IPS-NIHi7 (cell line): ENCODE measurements around the gene AP2B1.

Source experiments
- DNase-seq: peaks from one replicate; pipeline ENCODE4 v3.0.0; 2012; ENCODE audit warnings: mixed read lengths; ENCODE audit errors: extremely low spot score

Gene AP2B1

GRCh38 chr17:35730400-35731005 is 143.4 kb downstream of the AP2B1 start:
- no peak for DNase-seq

GRCh38 chr17:35731239-35731916 is 144.3 kb downstream of the AP2B1 start, which contains the start of gene RASL10B:
Gene RASL10B, plus strand, starts transcription at chr17:35731639. Its CDS starts 3,546 bp downstream, at chr17:35735185.
- peak; percentile 87 for DNase-seq

DNA sequence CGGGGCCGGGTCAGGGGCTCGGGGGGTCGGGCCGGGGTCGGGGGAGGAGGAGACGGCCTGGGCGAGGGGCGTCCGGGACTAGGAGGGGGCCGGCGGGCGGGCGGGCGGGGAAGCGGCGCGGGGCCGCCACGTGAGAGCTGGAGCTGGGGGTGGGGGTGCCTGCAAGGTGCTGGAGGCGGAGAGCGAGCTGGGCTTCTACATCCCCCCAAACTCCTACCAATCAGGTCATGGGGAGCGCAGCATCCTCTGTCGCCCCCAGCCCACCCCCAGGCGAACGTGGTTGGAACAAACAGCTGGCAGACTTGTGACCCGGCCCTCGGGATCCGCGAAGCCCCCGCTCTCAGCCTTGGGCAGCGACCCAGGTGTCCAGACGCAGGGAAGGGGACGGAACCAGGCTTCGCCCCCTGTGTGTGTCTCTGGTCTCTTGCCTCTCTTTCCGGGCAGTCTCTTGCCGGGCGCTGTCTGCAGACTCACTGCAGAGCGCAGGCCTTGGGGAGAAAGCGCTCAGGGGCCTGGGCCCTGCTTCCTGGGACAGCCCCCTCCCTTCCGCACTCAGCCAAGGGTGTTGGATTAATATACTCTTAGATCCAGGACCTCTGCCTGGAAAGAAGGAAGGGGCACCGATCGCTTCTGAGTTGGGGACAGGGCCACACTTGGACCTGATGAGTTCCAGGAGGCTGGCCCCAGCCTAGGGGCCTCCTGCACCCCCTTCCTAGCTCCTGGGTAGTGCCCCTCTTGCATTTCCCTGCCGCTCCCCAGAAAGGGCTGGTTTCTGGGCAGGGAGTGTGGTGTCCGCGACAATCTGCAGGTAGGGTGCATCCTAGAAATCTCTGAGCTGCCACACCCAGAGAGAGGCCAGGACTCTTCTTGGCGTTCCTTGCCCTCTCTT is 145.0 kb downstream of the AP2B1 start:
- DNase-seq: no peak

- DNase-seq: no peak
Observed at GRCh38 chr17:35732806-35733136, 145.6 kb downstream of the AP2B1 start.

- DNase-seq: no peak
Observed at GRCh38 chr17:35733366-35733765, 146.2 kb downstream of the AP2B1 start.

DNA sequence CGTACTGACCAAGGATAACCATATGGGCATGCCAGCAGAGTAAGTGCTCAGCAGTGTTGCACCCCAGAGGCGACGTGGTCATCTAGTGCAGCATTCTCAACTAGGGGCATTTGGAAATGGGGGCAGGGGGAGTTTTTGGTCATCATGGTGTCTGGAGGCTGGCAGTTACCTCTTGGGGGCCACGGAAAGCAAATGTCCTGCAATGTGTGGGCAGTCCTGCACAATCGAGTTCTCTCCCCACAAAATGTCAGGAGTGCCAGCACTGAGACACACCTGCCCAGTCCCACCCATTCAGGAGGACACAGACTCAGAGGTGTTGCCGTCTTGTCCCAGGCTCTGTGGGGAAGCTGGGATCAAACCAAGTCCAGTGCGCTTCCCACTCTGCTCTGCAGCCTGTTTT is 147.3 kb downstream of the AP2B1 start:
- DNase-seq: no peak

DNA sequence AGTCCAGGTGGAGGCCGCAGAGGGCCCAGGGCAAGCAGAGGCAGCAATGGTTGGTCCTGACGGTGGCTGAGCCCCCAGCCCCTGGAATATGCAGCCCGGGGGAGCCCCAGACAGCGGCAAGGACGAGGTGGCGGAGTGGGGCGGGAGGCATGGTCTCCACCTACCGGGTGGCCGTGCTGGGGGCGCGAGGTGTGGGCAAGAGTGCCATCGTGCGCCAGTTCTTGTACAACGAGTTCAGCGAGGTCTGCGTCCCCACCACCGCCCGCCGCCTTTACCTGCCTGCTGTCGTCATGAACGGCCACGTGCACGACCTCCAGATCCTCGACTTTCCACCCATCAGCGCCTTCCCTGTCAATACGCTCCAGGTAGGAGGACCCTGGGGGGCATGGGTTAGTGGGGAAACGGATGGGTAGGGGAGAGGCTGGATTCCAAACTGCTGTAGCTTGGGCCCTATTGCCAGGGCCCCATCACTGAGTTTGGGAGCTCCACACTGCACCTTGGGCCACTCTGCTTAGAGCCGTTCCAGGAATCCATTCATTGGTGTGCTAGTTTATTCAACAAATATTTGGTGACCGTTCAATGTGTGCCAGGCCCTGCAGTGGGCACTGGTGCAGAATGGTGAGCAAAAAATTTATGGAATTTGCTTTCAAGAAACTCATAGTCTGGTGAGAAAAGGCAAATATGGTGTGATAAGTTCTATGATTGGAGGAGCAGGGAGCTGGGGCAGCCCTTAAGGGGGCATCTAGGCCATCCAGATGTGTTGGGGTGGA is 148.1 kb downstream of the AP2B1 start:
- no peak for DNase-seq

DNA sequence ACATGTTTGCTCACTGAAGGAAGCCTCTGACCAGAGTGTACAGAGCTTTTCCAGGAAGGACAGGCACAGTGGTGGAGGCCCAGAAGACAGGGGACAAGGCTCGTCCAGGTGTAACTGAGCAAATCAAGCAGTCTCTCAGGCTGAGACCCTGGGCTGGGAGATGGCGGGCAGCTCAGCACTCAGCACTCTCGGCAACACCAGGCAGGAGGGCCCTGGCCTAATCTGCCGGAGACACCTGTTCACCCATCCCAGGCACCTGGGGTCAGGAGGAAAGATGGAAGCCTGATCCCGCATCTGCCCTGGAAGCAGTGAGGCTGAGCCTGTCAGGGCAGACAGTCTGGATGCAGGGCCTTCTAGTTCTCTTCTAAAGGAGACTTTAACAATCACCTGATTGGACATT is 149.1 kb downstream of the AP2B1 start:
- no peak for DNase-seq

GRCh38 chr17:35738519-35739133 is 151.5 kb downstream of the AP2B1 start:
- no peak for DNase-seq

- DNase-seq: no peak
Observed at GRCh38 chr17:35740216-35740615, 153.1 kb downstream of the AP2B1 start.

DNA sequence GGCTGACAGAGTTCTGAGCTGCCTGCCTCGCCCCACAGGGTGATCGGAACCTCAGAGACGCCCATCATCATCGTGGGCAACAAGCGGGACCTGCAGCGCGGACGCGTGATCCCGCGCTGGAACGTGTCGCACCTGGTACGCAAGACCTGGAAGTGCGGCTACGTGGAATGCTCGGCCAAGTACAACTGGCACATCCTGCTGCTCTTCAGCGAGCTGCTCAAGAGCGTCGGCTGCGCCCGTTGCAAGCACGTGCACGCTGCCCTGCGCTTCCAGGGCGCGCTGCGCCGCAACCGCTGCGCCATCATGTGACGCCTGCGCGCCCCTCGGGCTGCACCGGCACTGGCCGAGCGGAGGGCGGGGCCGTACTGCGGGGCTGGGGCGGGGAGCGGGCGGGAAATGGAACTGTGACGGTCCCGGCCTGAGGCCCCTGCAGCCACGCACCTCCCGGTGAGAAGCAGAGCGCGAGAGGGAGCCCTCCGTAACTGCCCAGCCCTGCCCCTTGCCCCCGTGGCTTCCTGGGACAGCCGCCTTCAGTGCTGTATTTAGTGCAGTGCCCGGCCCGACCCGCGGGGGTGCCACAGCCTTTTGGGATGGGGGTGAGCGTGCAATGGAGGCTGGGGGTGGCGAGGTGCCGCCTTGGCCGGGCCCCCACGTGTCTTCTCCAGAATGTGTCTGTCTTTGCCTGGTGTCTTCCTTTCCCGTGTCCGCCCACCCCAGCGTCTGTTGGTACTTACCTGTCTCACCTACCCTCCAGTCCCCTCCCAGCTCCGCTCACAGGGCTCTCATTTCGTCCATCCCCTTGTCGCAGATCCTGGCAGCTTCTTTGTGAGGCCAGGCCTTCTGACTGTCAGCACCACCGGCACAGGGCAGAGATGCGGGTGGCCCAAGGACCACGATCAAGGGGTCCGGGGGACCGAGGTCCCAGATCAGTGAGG is 154.1 kb downstream of the AP2B1 start:
- peak; percentile 70 for DNase-seq

DNA sequence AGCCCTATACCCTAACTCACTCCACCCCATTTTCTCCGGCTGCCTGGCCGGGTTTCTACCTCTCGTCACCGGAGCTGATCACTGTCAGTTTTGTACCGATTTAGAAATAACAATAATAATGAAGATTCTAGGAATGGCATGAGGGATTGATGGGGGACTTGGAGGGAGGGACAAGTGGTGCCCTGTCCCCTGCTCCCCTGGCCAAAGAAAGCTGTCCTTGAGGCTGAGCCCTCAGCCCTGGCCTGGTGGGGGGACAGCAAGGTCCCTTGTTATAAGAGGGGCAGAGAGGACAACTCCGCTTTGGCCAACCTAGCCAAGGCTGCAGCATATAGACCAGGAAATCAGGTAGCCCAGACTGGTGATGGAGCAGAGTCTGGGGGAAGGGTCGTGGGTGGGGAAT is 155.4 kb downstream of the AP2B1 start:
- DNase-seq: no peak

DNA sequence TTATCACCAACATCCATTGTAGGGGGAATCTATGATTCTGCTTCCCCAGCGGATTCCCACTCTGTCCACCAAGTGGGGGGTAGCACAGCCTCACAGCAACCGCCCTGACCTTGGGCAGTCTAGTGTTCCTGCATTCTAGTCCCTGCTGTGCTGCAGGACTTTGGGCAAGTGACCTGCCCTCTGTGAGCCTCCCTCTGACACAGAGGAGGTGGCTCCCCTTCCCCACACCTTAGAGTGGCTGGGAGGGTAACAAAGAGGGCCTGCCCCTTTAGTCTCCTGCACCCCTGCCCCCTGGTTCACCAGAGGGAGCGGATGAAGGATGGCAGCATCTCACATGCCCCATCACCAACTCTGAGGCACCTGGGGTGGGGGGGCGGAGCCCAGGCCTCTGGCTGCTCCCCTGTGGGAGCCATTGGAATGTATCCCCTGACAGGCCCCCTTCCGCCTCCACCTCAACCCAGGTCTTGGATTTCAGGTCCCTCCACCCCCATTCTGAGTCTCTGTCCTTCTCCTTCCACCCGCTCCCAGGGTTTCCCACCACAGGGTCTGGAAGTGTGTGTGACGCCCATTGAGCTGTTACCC is 155.9 kb downstream of the AP2B1 start:
- DNase-seq: no peak

DNA sequence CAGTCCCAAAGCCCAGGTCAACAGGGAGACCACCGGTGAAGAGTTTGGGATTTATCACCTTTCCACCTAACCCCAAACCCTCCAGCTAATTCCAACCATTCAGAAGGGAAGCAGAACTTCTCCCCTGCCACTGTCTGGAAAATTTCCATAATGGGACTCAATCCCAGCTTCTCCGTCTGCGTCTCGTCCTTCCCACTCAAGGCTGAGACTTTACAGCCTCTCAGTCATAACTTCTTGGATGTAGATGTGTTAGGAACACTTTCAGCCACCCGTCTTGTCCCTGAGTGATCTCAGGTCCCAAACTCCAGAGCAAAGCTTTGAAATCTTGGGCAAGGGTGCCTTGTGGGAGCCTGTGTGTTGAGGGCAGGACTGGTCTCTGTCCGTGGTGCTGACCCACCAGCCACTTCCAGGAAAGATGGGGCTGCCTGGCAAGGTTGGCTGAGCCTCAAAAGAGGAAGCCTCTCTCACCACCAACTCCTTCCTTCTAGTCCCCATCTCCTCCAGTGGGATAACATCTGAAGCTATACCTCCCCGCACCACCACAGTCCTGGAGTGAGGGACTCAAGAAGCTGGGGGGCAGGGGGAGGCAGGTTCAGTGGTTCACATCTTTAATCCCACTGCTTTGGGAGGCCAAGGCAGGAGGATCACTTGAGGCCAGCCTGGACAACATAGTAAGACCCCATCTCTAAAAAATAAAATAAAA is 156.7 kb downstream of the AP2B1 start:
- DNase-seq: peak; percentile 79

DNA sequence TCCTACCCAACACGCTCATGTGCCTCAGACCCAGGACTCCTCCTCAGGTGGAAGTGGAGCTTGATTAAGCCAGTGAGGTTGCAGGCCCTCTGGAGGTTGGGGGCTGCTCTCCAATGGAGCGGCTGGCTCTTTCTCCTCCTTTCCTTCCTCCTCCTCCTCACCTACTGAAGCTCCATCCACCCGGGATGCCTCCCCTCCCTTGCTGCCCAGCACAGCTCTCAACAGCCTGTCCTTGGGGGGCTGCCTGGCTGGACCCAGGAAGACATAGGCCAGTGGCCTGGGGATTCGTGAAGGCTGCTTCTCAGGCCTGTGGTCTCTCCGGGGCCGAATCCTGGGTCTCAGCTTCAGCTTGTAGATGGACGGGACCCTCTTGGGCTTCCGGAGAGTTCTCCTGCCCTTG is 157.7 kb downstream of the AP2B1 start:
- no peak for DNase-seq

DNA sequence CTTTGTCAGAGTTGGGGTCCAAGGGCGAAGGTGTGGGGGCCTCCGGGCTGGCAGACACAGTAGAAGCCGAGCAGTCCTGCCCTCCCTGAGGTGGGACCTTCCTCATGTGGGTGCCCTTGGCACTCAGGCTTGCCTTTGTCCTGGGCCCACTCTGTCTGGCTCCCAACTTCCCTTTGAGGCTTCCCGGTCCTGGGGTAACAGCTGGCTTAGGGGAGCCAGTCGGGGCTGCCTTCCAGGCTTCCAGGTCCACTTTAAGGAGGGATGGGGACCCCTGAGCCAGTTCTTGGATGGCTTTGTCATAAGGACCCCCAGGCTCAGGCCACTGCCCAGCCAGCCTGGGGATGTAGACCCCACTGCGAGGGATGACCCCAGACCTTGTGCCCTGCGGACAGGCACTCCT is 158.1 kb downstream of the AP2B1 start:
- no peak for DNase-seq

- no peak for DNase-seq
Observed at GRCh38 chr17:35745749-35746320, 158.7 kb downstream of the AP2B1 start.

GRCh38 chr17:35747540-35748017 is 160.5 kb downstream of the AP2B1 start:
- DNase-seq: peak; percentile 88

GRCh38 chr17:35748341-35748841 is 161.3 kb downstream of the AP2B1 start:
- no peak for DNase-seq
